Stimulated activated CD4-positive, alpha-beta T cell treated with anti-CD3 and anti-CD28 coated beads, Interleukin-1b, Interleukin-23, amount 100 ng/mL, for 48 hours (primary cell): ENCODE results near the gene FUT1.
"Not testable (repeated sequence)": the region's sequence is repeated elsewhere in the genome, so short reads cannot be mapped to it uniquely, and the experiment has no call there.

ENCODE experiments used
- DNase-seq: peaks from one replicate; pipeline ENCODE4 v3.0.0-alpha.2; 2020

FUT1 gene

DNA sequence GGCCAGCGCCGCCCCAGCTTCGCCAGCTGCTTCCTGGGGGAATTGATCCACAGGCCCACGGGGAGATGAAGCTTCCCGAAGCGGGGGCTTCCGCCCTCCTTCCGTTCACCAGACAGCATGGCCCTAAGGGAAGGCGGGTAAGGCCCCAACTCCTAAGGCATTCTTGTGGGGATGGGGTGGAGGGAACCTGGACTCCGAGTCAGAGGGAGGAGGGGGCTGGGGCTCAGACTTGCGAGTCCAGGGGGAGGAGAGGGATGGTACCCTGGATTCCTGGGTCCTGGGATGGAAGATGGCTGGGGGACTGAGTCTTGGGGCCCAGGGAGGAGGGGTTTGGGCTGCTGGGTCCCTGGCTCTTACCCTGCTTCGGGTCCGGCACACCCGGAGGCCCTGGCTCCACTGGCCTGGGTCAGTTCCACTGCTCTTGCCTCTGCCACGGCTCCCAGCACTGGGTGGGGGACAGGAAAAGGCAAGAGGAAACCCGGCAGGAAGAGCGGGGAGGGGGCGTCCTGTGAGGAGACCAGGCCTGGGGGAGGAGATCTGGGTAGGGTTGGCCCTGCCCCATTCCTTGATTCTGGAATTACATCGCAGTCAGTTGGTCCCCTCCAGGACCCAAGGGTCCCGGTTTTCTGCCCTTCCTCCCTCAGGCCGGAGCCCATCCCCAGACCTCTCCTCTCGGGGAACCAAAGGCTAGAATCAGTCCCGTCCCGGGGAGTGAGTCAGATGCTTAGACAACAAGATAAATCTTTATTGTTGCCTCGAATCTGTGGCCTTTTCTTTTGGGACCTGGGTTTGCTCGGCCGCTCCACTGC, 12.1 kb downstream of the FUT1 start, which contains the start of gene RASIP1:
Gene RASIP1, minus strand, starts transcription at position 447 of the 809 bp plus-strand sequence. Its CDS starts 328 bp downstream, at position 119.
- DNase-seq: no peak

GRCh38 chr19:48739404-48740163, 12.9 kb downstream of the FUT1 start:
- DNase-seq: no peak

- peak; percentile 92 for DNase-seq
These were observed 13.7 kb downstream of the FUT1 start for GRCh38 chr19:48738557-48739403.

- no peak for DNase-seq
These were observed 15.0 kb downstream of the FUT1 start for GRCh38 chr19:48737360-48737998.

DNA sequence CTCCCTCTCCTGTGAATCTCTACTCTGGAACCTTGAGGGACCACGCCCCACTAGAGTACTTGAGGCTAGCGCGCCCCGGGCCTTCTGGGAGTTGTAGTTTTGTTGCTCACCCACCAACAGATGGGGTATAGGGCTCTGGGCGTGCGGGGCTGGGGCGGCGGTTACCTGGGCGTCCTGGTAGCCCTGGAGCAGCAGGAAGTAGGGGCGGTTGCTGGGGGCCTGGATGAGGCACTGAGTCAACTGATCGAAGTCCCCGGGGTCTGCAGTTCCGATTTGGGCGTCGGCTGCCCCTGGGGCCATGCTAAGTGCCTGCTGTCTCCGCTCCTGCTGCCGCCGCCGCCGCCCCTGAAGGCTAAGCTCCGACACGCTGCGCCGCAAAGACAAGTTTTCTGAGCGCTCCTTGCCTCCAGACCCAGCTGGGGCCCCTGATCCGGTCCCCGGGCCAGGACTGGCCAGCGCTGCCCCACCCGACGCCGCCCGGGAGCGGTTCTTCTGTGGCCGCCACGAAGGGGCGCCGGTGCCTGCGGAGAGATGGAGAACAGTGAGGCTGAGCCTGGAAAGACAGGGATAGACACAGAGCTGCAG, 17.3 kb downstream of the FUT1 start:
- no peak for DNase-seq

DNA sequence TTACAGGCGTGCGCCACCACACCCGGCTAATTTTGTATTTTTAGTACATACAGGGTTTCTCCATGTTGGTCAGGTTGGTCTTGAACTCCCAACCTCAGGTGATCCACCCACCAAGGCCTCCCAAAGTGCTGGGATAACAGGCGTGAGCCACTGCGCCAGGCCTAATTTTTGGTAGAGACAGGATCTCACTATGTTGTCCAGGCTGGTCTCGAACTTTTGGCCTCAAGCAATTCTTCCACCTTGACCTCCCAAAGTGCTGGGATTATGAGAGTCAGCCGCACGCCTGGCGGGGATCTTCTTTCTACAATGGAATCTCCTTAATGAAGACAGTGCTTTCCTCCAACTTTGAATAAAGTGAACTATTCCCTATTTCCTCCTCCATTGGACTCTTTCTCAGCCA, 17.8 kb downstream of the FUT1 start:
- DNase-seq: no peak

DNA sequence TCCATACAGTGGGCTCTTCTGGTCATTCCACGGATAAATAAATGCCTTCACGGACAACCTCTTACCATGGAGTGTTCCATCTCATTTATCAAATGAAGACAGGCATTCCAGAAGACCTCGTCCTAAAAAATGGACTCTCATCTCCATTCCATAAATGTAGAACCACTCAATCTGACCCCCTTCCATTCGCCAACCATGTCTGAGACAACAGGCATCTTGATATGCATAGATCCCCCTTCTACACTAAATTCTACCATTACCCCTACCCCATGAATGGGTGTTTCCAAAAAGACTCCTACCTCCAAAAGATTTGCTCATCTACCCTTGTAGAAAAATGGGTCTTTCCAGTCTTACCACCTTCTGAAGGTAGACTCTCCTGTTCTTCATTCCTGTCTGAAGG, 21.0 kb downstream of the FUT1 start:
- no peak for DNase-seq

- DNase-seq: no peak
These were observed 23.4 kb downstream of the FUT1 start for GRCh38 chr19:48728911-48729664.

DNA sequence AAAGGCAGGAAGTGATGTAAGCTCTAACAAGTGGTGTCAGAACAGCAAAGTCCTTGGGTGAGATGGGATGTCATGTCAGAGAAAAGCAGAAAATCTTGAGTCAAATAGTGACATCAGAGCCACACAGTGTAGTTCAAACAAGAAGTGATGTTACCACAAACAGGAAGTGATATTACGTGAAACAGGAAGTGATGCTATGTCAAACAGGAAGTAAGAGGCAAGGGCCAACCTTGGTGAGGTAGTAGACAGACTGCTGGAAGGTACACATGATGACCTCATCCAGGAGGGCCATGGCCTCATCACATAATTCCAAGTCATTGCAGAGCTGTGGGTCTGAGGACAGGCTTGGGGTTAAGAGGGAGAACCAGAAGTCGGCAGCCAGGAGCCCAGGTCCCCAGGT, 25.9 kb downstream of the FUT1 start:
- DNase-seq: no peak

DNA sequence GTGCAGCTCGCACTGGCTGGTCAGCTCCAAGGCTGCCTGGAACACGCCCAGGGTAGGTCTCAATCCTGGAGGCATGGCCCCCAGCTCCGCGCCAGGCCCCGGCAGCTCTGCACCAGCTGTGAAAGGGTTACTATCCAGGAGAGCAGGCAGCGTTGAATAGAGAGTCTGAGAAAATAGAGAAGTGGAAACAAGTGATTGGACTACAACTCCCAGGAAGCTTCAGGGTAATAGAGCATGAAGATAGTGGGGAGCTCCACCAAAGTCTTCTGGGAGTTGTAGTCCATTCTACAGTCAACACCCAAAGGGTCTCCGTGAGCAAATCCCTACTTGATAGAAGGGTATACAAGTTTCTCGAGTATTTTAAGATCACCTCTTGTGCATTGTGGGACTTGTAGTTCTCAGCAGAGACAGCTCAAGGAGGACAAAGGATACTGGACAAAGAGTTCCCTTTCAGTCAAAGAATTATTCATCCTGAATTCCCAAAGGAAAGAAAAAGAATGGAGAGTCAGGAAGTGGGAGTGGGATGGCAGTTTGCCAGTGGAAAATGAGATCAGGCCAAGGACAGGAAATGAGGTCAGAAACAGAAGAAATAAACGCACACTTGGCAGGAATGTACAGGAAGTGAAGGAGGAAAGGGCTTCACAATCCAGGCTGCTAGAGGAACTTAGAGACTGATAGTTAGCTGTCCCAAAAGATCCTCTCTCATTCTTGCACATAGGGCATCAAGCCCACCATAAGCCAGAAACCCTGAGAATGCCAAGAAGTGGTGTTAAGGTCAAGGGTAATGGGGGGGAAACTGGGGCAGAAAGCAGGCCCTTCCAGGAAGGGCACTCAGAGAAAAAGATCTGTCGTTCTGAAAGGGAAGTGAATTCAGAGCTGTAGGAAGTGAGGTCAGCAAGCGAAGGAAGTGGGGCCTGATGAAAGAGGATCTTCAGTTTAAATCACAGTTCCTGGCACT, 27.4 kb downstream of the FUT1 start:
- no peak for DNase-seq

GRCh38 chr19:48722196-48722708, 30.2 kb downstream of the FUT1 start:
- no peak for DNase-seq

DNA sequence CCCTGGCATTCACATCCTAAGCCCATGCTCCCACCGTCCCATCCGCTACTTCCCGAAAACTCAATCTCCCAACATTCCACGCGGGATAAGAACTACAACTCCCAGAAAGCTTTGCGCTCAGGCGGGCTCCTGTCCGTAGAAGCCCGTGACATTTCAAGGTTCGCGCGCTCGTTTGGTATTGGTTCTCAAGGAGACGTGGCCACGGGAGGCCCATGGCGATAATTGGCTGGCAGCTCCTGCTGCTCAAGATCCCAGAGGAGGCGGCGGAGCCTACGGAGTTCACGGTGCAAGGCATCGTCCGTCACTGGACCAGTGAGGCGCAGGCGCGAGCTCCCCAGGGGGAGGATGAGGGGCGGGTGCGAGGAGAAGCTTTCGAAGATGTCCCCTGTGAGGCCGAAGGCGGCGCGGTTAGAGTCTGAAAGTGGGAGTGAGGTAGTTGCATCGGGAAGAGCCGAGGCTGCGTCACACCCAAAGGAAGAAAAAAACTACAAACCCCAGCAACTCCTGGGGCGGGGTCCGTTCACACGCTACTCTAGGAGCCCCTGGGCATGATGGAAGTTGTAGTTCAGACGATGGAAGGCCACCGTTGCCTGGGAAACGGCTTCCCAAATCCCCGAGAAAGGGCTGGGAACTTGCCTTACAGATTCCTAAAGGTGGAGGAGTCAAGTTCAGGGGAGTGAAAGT, 31.7 kb downstream of the FUT1 start:
- DNase-seq: peak; percentile 95

- DNase-seq: no peak
These were observed 32.2 kb downstream of the FUT1 start for GRCh38 chr19:48720251-48720612.

- DNase-seq: no peak
These were observed 32.9 kb downstream of the FUT1 start, which contains the start of gene MAMSTR for GRCh38 chr19:48719263-48720171. TSS of gene MAMSTR (minus strand) at chr19:48719725. CDS start at chr19:48719031, 694 bp downstream.

- DNase-seq: no peak
These were observed 33.7 kb downstream of the FUT1 start for GRCh38 chr19:48718711-48719231.

GRCh38 chr19:48718106-48718505, 34.3 kb downstream of the FUT1 start:
- not testable (repeated sequence) for DNase-seq

- DNase-seq: no peak
These were observed 35.7 kb downstream of the FUT1 start for GRCh38 chr19:48716562-48717291.
